Neural progenitor cell (in vitro differentiated cells): Measurements from ENCODE around the gene MFRP. TPM values are rescaled to one million over a fixed set of nuclear protein-coding genes. Genes with fewer than 3 reads are reported as not detected.

Source experiments
- DNase-seq: peaks from one replicate; pipeline ENCODE4 v3.0.0-alpha.2; 2016; ENCODE audit warnings: low spot score
- H2AFZ ChIP-seq: fragments of 200-600 bp; sonication (generic); replicated peaks from 2 replicates; pipeline ENCODE4 v1.6.1; 2016; ENCODE audit warnings: antibody characterized with exemption
- H3F3A ChIP-seq: fragments of 200-600 bp; sonication (generic); 2 replicates; pipeline ENCODE4 v1.6.1; 2016; ENCODE audit warnings: antibody characterized with exemption, low read depth
- H3K27ac ChIP-seq: fragments of 200-600 bp; sonication (generic); 2 replicates; pipeline ENCODE4 v1.5.1; 2016; ENCODE audit warnings: mild to moderate bottlenecking
- H3K27me3 ChIP-seq: fragments of 200-600 bp; sonication (generic); 2 replicates; pipeline ENCODE4 v1.6.1; 2016; ENCODE audit warnings: mild to moderate bottlenecking, moderate library complexity
- H3K36me3 ChIP-seq: fragments of 200-600 bp; sonication (generic); 2 replicates; pipeline ENCODE4 v1.5.1; 2016
- H3K4me1 ChIP-seq: fragments of 200-600 bp; sonication (generic); 2 replicates; pipeline ENCODE4 v1.6.1; 2016; ENCODE audit warnings: mixed run types
- H3K4me2 ChIP-seq: fragments of 200-600 bp; sonication (generic); 2 replicates; pipeline ENCODE4 v1.6.1; 2016
- H3K4me3 ChIP-seq: fragments of 200-600 bp; sonication (generic); 2 replicates; pipeline ENCODE4 v1.5.1; 2016
- H3K79me2 ChIP-seq: fragments of 200-600 bp; sonication (generic); 2 replicates; pipeline ENCODE4 v1.6.1; 2016; ENCODE audit warnings: low read depth
- H3K9ac ChIP-seq: fragments of 200-600 bp; sonication (generic); 2 replicates; pipeline ENCODE4 v1.6.1; 2016
- H3K9me3 ChIP-seq: fragments of 200-600 bp; sonication (generic); 2 replicates; pipeline ENCODE4 v1.5.1; 2016; ENCODE audit warnings: low read depth
- H4K20me1 ChIP-seq: fragments of 200-600 bp; sonication (generic); 2 replicates; pipeline ENCODE4 v1.6.1; 2016; ENCODE audit warnings: low read depth
- H3K27ac Mint-ChIP-seq: 3 replicates; pipeline ENCODE4 v1.8.0; 2021; ENCODE audit warnings: mixed read lengths
- H3K27me3 Mint-ChIP-seq: 2 replicates; pipeline ENCODE4 v1.8.0; 2022; ENCODE audit warnings: low read depth, mild to moderate bottlenecking, inconsistent platforms, moderate library complexity, mixed read lengths; ENCODE audit not compliant: insufficient read depth
- H3K36me3 Mint-ChIP-seq: 3 replicates; pipeline ENCODE4 v1.8.0; 2021; ENCODE audit warnings: mixed read lengths
- H3K4me1 Mint-ChIP-seq: 3 replicates; pipeline ENCODE4 v1.8.0; 2021; ENCODE audit warnings: mixed read lengths
- H3K4me3 Mint-ChIP-seq: 3 replicates; pipeline ENCODE4 v1.8.0; 2021; ENCODE audit warnings: mild to moderate bottlenecking, moderate library complexity, mixed read lengths
- H3K9me3 Mint-ChIP-seq: 3 replicates; pipeline ENCODE4 v1.8.0; 2020; ENCODE audit warnings: mixed read lengths
- EZH2 ChIP-seq: fragments of 200-600 bp; sonication (generic); IDR thresholded peaks from 2 replicates; pipeline ENCODE4 v1.6.1; 2017; ENCODE audit warnings: antibody characterized with exemption, mild to moderate bottlenecking, moderate library complexity
- EZH2phosphoT487 ChIP-seq: fragments of 200-600 bp; sonication (generic); IDR thresholded peaks from 2 replicates; pipeline ENCODE4 v1.6.1; 2017; ENCODE audit warnings: antibody characterized with exemption
- total RNA-seq: library from RNA; depleted of rRNA; stranded (reverse); fragments of >200 nt; gene quantifications from 2 replicates; pipeline ENCODE4 v1.2.3, GENCODE V29; 2015; ENCODE audit warnings: low replicate concordance
- TF ChIP-seq, protein P1 (sequence below): fragments of 200-600 bp; sonication (generic); IDR thresholded peaks from 2 replicates; pipeline ENCODE4 v1.5.1; 2017; ENCODE audit warnings: antibody characterized with exemption, mild to moderate bottlenecking

MFRP gene
- total RNA-seq, 1 donor from 2014 or later = not detected

DNA sequence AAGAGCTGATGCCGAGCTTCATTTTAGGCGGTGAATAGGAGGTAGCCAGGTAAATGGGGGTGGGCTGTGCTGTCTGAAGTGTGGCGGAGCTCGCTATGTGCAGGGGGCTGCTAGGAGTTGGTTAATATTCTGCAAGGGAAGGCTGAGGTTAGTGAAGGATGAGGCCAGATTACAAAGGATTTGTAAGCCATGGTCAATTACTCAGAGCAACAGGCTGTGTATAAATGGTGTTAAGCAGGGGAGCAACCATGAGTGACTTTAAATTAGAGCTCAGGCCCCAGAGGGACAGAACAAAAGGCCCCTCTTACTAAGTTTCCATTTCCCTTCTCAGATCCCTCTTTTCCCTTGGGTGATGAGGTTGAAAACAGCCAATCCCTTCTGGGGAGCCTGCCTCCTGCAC, 22.3 kb downstream of the MFRP start:
- TF ChIP-seq, protein P1, sequence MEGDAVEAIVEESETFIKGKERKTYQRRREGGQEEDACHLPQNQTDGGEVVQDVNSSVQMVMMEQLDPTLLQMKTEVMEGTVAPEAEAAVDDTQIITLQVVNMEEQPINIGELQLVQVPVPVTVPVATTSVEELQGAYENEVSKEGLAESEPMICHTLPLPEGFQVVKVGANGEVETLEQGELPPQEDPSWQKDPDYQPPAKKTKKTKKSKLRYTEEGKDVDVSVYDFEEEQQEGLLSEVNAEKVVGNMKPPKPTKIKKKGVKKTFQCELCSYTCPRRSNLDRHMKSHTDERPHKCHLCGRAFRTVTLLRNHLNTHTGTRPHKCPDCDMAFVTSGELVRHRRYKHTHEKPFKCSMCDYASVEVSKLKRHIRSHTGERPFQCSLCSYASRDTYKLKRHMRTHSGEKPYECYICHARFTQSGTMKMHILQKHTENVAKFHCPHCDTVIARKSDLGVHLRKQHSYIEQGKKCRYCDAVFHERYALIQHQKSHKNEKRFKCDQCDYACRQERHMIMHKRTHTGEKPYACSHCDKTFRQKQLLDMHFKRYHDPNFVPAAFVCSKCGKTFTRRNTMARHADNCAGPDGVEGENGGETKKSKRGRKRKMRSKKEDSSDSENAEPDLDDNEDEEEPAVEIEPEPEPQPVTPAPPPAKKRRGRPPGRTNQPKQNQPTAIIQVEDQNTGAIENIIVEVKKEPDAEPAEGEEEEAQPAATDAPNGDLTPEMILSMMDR = no peak
- TF ChIP-seq EZH2 (no peak), EZH2phosphoT487 (no peak)
- Mint-ChIP-seq H3K4me1 (peaks cover 34% of the 10 kb centered on the region), H3K9me3 (no peaks in the 10 kb centered on the region), H3K36me3 (no peaks in the 10 kb centered on the region), H3K27me3 (peaks cover 8% of the 10 kb centered on the region), H3K4me3 (peak overlapping the region; percentile 42), H3K27ac (no peak overlapping the region)
- Histone ChIP-seq H3K4me3 (no peak overlapping the region), H3K27ac (no peak overlapping the region), H3K4me2 (no peak overlapping the region), H3K79me2 (no peaks in the 10 kb centered on the region), H3K9me3 (no peaks in the 10 kb centered on the region), H3K9ac (no peak overlapping the region), H3K27me3 (no peaks in the 10 kb centered on the region), H3K36me3 (no peaks in the 10 kb centered on the region), H3F3A (peaks cover 32% of the 10 kb centered on the region), H4K20me1 (no peaks in the 10 kb centered on the region), H2AFZ (peak overlapping the region; percentile 56), H3K4me1 (peaks cover 28% of the 10 kb centered on the region)
- no peak for DNase-seq

DNA sequence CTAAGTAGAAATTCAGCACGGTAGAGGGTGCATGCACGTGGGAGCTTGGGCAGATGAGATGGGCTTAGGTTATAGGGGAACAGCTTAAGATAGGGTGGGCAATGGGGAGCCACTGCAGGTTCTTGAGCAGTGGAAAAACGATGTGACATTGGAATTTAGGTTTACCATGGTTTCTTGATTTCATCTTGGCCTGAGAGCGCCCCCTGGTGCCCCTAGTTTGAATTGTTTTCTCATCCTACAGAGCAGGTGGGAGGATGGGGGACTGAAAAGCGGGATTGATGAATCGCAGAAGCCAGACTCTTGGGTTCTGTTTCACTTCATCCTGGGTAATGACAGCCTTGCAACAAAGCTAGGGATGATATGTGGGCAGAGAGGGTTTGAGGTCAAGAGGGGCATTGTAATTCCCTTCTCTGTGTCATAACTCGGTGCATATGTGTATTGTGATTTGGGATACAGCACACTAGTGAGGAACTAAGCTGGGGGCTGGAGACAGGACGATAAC, 22.9 kb downstream of the MFRP start:
- TF ChIP-seq EZH2 (no peak), EZH2phosphoT487 (no peak)
- TF ChIP-seq, protein P1 = peak; percentile 92
- H3K9me3 Mint-ChIP-seq = no peaks in the 10 kb centered on the region
- Histone ChIP-seq H3F3A (peaks cover 38% of the 10 kb centered on the region), H3K27me3 (no peaks in the 10 kb centered on the region), H3K36me3 (no peaks in the 10 kb centered on the region), H3K4me1 (peaks cover 34% of the 10 kb centered on the region), H3K27ac (no peak overlapping the region), H2AFZ (peak overlapping the region; percentile 56), H3K9ac (no peak overlapping the region), H3K4me2 (no peak overlapping the region), H3K4me3 (no peak overlapping the region), H4K20me1 (no peaks in the 10 kb centered on the region), H3K9me3 (no peaks in the 10 kb centered on the region), H3K79me2 (no peaks in the 10 kb centered on the region)
- peak overlapping the region; percentile 14 for H3K27ac Mint-ChIP-seq
- H3K36me3 Mint-ChIP-seq = no peaks in the 10 kb centered on the region
- DNase-seq = peak; percentile 81
- peaks cover 39% of the 10 kb centered on the region for H3K4me1 Mint-ChIP-seq
- H3K4me3 Mint-ChIP-seq = peak overlapping the region; percentile 34
- peaks cover 10% of the 10 kb centered on the region for H3K27me3 Mint-ChIP-seq

DNA sequence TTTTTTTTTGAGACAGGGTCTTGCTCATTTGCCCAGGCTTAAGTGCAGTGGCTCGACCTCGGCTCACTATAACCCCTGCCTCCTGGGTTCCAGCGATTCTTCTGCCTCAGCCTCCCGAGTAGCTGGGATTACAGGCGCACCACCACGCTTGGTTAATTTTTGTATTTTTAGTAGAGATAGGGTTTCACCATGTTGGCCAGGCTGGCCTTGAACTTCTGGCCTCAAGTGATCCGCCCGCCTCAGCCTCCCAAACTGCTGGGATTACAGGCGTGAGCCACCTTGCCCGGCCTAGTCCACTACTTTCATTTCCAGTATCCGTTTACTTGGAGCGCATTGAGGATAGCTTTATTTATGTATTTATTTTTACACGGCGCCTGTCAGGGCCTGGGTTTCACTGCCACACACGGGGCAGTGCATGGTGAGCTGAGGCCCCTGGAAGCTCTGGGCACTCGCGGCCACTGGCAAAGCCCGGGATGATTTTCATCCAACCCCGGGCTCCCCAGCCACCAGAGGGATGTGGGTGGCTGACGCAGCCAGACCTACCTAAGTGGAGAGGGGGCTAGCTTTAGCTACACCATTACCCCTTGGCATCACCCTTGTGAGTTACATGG, 23.5 kb downstream of the MFRP start:
- H3K27ac ChIP-seq = no peak overlapping the region
- H3K4me3 ChIP-seq = no peak overlapping the region
- H3K36me3 ChIP-seq = no peaks in the 10 kb centered on the region
- peaks cover 43% of the 10 kb centered on the region for H3F3A ChIP-seq
- no peak for TF ChIP-seq EZH2phosphoT487
- TF ChIP-seq EZH2 = no peak
- TF ChIP-seq, protein P1 = no peak
- no peak overlapping the region for H2AFZ ChIP-seq
- H3K27me3 ChIP-seq = no peaks in the 10 kb centered on the region
- H3K9ac ChIP-seq = no peak overlapping the region
- no peaks in the 10 kb centered on the region for H3K9me3 ChIP-seq
- Mint-ChIP-seq H3K27ac (no peak overlapping the region), H3K4me1 (peaks cover 40% of the 10 kb centered on the region), H3K4me3 (no peak overlapping the region), H3K36me3 (no peaks in the 10 kb centered on the region), H3K9me3 (no peaks in the 10 kb centered on the region), H3K27me3 (peaks cover 10% of the 10 kb centered on the region)
- H3K79me2 ChIP-seq = no peaks in the 10 kb centered on the region
- H3K4me1 ChIP-seq = peaks cover 39% of the 10 kb centered on the region
- no peaks in the 10 kb centered on the region for H4K20me1 ChIP-seq
- H3K4me2 ChIP-seq = no peak overlapping the region
- DNase-seq = no peak
